ENCODE measurements around the gene CDHR2.

DNA sequence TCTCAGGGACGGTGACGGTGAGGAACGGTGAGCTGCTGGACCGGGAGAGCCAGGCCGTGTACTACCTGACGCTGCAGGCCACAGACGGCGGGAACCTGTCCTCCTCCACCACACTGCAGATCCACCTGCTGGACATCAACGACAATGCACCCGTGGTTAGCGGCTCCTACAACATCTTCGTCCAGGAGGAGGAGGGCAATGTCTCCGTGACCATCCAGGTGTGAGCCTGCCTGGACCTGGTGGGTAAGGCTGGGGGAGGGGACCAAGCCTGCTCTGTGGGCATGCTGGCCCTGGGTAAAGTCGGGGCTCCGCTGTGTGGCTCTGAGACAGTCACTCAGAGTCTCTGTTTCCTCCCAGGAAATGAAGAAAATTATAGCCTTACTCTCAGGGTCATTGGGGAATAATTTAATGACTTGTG lies 29.3 kb downstream of the CDHR2 start:
- TF ChIP-seq ZFP3 (CRISPR knock-in tag; IDR thresholded peaks at IDR 0.05): no peak
- TF ChIP-seq PPARA (CRISPR knock-in tag; IDR thresholded peaks at IDR 0.05; ENCODE audit: borderline replicate concordance): no peak
